MCF 10A (cell line): ENCODE results near the gene FASTKD3. TPM values are rescaled to one million over a fixed set of nuclear protein-coding genes. Genes with fewer than 3 reads are reported as not detected.

ENCODE experiments used
- BruUV-seq: library from RNA; stranded (reverse); fragments of 400-500 nt; replicated peaks from 2 replicates; lab custom pipeline; 2021; lab: Mats Ljungman, UMichigan
- CTCF ChIA-PET: fragments of 300-600 bp; sonication (Branson Sonifier 250); formaldehyde crosslinking; extraction: SDS; loops from one replicate; lab custom pipeline; 2021; ENCODE audit warnings: antibody characterized with exemption, inconsistent platforms; lab: Yijun Ruan, JAX
- POLR2A ChIA-PET: fragments of 300-600, 350-650 bp; sonication (Branson Sonifier 250); formaldehyde crosslinking; extraction: SDS; loops from one replicate; lab custom pipeline; 2020; ENCODE audit warnings: antibody characterized with exemption, inconsistent platforms; lab: Yijun Ruan, JAX
- DNase-seq: peaks from one replicate; pipeline ENCODE4 v3.0.0-alpha.2; 2018; ENCODE audit not compliant: unreplicated experiment
- H3K27ac Mint-ChIP-seq: one replicate; pipeline ENCODE4 v1.8.0; 2022; ENCODE audit warnings: mild to moderate bottlenecking, low read depth, mixed read lengths; ENCODE audit not compliant: unreplicated experiment
- H3K27me3 Mint-ChIP-seq: one replicate; pipeline ENCODE4 v1.8.0; 2022; ENCODE audit warnings: mixed read lengths; ENCODE audit not compliant: insufficient read depth, unreplicated experiment
- H3K36me3 Mint-ChIP-seq: one replicate; pipeline ENCODE4 v1.8.0; 2022; ENCODE audit warnings: mild to moderate bottlenecking, moderate library complexity, mixed read lengths; ENCODE audit not compliant: insufficient read depth, unreplicated experiment
- H3K4me1 Mint-ChIP-seq: one replicate; pipeline ENCODE4 v1.8.0; 2022; ENCODE audit warnings: mixed read lengths; ENCODE audit not compliant: insufficient read depth, unreplicated experiment
- H3K4me3 Mint-ChIP-seq: one replicate; pipeline ENCODE4 v1.8.0; 2022; ENCODE audit warnings: mild to moderate bottlenecking, moderate library complexity, mixed read lengths; ENCODE audit not compliant: unreplicated experiment
- H3K9me3 Mint-ChIP-seq: one replicate; pipeline ENCODE4 v1.8.0; 2022; ENCODE audit warnings: mixed read lengths; ENCODE audit not compliant: unreplicated experiment
- CTCF ChIP-seq: fragments of 200-600 bp; IDR thresholded peaks from one replicate; pipeline ENCODE4 v1.8.0; 2022; ENCODE audit warnings: antibody characterized with exemption, mild to moderate bottlenecking; ENCODE audit not compliant: unreplicated experiment
- intact Hi-C: fragments of 100-400 bp; cut with micrococcal nuclease; formaldehyde crosslinking; loops from 2 replicates; pipeline ENCODE4 v1.14.1; 2022
- total RNA-seq: library from RNA; stranded (reverse); gene quantifications from 2 replicates; pipeline ENCODE4 v1.2.3, GENCODE V29; 2022

The FASTKD3 gene
- total RNA-seq, 1 experiment from 2014 or later = 7.8 TPM

GRCh38 chr5:7873216-7873615 is 4.4 kb upstream of the FASTKD3 start:
- Mint-ChIP-seq H3K9me3 (no peaks in the 10 kb centered on the region), H3K27me3 (no peaks in the 10 kb centered on the region), H3K4me3 (no peak overlapping the region), H3K36me3 (peaks cover 54% of the 10 kb centered on the region), H3K27ac (peak overlapping the region; percentile 66), H3K4me1 (peaks cover 42% of the 10 kb centered on the region)
- DNase-seq = no peak
- CTCF ChIA-PET = interaction anchor here (3.5 kb wide), 1 partner anchor 14 kb away, joined by 23 read pairs; no protein-coding TSS in a partner anchor
- POLR2A ChIA-PET = interaction anchor here (0.5 to 0.9 kb wide), 4 partner anchors 13 to 1238 kb away, joined by 3 to 4 read pairs (median 3); no protein-coding TSS in a partner anchor
- BruUV-seq = no TSS peak
- intact Hi-C loops = no loop called here
- no peak for TF ChIP-seq CTCF

GRCh38 chr5:7872517-7873130 is 3.8 kb upstream of the FASTKD3 start:
- Mint-ChIP-seq H3K27me3 (no peaks in the 10 kb centered on the region), H3K4me3 (peak overlapping the region; percentile 11), H3K27ac (peak overlapping the region; percentile 66), H3K36me3 (peaks cover 48% of the 10 kb centered on the region), H3K4me1 (peaks cover 36% of the 10 kb centered on the region), H3K9me3 (no peaks in the 10 kb centered on the region)
- intact Hi-C loops = no loop called here
- POLR2A ChIA-PET = interaction anchor here (0.6 to 0.8 kb wide), 3 partner anchors 484 to 1237 kb away, joined by 3 to 4 read pairs (median 3); no protein-coding TSS in a partner anchor
- CTCF ChIA-PET = interaction anchor here (0.6 to 3.5 kb wide), 6 partner anchors 10 to 1240 kb away, joined by 3 to 23 read pairs (median 5); partner anchors contain the start of gene NSUN2
- no peak for DNase-seq
- TF ChIP-seq CTCF = no peak
- BruUV-seq = no TSS peak

- BruUV-seq = no TSS peak
- no peaks in the 10 kb centered on the region for H3K27me3 Mint-ChIP-seq
- intact Hi-C loops = no loop called here
- POLR2A ChIA-PET = interaction anchor here (0.8 to 5.0 kb wide), 2 partner anchors 16 to 586 kb away, joined by 3 to 30 read pairs; no protein-coding TSS in a partner anchor
- H3K9me3 Mint-ChIP-seq = no peaks in the 10 kb centered on the region
- no peak overlapping the region for H3K4me3 Mint-ChIP-seq
- H3K4me1 Mint-ChIP-seq = peaks cover 32% of the 10 kb centered on the region
- no peak overlapping the region for H3K27ac Mint-ChIP-seq
- DNase-seq = no peak
- TF ChIP-seq CTCF = no peak
- H3K36me3 Mint-ChIP-seq = peaks cover 42% of the 10 kb centered on the region
- CTCF ChIA-PET = interaction anchor here (0.6 to 3.5 kb wide), 5 partner anchors 11 to 1239 kb away, joined by 3 to 23 read pairs (median 4); partner anchors contain the start of gene NSUN2
These were observed 2.8 kb upstream of the FASTKD3 start for GRCh38 chr5:7871653-7872052.

GRCh38 chr5:7869474-7870136 is 774 bp upstream of the FASTKD3 start:
- Mint-ChIP-seq H3K27ac (peak overlapping the region; percentile 83), H3K36me3 (peaks cover 29% of the 10 kb centered on the region), H3K27me3 (no peaks in the 10 kb centered on the region), H3K9me3 (no peaks in the 10 kb centered on the region), H3K4me3 (peak overlapping the region; percentile 84), H3K4me1 (peaks cover 23% of the 10 kb centered on the region)
- ChIA-PET CTCF (interaction anchor here (0.6 to 3.3 kb wide), 6 partner anchors 9 to 1337 kb away, joined by 3 to 20 read pairs (median 4); no protein-coding TSS in a partner anchor), POLR2A (interaction anchor here (0.7 to 5.0 kb wide), 10 partner anchors 9 to 1485 kb away, joined by 3 to 30 read pairs (median 5); partner anchors contain the start of genes NSUN2 and SRD5A1)
- no peak for TF ChIP-seq CTCF
- no TSS peak for BruUV-seq
- peak; percentile 12 for DNase-seq
- intact Hi-C loops = no loop called here
